ENCODE results near the gene PRDM16.

PRDM16 gene

DNA sequence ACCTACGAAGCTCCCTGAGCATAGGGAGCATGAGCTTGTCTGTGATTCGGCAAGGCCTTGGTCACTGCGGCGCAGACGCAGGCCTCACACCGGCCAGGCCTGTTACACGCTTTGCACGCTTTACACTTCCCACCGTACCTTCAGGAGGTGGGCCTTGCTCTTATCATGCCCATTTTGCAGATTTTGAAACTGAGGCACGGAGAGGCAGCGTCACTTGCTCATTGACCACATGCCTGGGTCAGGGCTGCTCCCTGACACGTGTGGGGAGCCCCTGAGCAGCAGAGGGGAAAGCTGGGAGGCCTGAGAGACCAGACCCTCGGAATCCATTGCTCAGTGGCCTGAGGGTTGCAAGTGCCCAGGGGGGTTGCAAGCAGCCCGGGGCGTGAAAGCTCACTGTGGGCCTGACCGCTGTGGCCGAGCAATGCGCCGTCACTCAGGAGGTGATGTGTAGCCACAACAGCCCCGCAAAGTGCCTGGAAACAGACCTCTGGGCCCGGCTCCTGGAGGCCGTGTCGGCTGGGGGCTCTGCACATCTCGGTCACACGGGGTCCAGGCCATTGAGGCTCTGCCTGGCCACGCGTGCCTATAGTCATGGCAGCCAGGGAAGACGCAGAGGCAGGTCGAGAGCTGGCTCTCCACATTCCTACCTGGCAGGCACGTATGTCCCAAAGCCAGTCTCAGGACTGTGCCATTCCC is 392.4 kb downstream of the PRDM16 start:
- DNase-seq: no peak

GRCh38 chr1:3461934-3462275 is 392.9 kb downstream of the PRDM16 start:
- DNase-seq: no peak

GRCh38 chr1:3462356-3463012 is 393.5 kb downstream of the PRDM16 start:
- DNase-seq: no peak

GRCh38 chr1:3463013-3463385 is 394.0 kb downstream of the PRDM16 start:
- DNase-seq: no peak

- no peak for DNase-seq
Observed at GRCh38 chr1:3463408-3463863, 394.4 kb downstream of the PRDM16 start.

GRCh38 chr1:3463891-3464648 is 395.1 kb downstream of the PRDM16 start:
- no peak for DNase-seq

- DNase-seq: no peak
Observed at GRCh38 chr1:3464649-3465025, 395.6 kb downstream of the PRDM16 start.

DNA sequence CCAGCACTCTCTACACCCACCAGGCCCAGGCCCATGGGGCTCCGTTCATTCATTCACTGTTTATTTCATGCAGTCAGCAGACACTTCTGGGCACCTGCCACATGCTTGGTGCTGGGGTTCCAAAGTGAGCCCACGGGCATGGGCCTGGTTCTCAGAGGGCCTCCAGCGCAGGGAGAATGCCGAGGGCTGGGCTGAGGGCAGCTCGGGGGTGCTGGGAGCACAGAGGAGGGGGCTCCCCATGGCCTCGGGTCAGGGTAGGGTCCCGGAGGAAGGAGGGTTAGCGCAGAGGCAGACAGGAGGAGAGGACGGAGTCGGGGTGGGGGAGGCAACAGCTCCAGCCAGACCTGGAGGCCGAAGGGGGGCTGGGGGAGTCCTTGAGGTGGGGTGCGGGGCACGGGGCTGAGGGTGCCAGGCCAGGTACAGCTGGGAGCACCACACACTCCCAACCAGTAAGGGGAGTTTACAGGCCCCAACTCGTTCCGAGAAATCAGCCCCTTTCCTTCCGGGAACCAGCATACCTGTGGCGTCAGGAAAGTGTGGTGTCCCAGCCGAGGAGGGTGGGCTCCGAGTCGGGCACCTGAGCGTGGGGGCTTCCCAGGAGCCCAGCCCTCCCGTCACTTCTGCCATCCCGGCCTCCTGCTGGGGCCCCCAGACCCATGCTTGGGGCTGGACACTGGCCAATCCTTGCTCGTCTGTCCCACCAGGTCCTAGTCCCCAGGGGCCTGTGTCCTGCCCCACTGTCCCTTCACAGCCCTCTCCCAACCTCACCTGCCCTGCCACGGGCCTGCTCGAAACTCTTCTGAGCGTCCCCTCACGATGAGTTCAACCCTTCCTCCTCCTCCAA is 396.3 kb downstream of the PRDM16 start:
- DNase-seq: no peak

GRCh38 chr1:3465935-3466321 is 396.9 kb downstream of the PRDM16 start:
- no peak for DNase-seq

DNA sequence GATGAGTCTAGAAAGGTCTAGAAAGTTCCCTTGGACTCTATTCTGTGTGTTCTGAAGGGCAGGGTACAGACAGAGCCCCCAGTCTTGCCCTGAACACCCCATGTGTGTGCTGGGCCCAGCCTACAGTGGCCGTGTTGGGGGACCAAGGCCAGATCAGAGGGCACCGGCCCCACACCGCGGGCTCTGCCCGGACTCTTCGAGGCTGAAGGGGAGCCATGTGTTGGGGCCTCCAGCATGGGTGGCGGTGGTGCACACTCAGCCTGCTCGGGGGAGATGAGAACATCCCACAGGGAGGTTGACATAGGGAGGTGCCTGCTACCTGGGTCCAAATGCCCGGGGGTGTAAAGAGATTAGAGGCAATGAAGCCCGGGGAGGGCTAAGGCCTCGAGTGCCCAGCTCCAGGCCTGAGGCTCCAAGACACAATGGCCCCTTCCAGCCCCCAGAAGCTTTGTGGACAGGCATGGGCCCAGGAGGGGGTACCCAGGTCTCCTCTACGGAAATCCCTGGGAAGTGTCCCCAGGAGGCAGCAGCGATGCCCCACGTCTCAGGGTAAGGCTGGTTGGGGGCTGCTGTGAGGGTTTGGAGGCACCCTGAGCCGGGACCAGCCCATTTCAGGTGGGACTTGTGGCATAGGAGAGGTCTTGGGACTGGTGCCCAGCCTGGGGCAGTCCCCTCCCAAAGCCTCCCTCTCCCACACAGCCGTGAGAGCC is 397.5 kb downstream of the PRDM16 start:
- no peak for DNase-seq

- no peak for DNase-seq
Observed at GRCh38 chr1:3467096-3468036, 398.4 kb downstream of the PRDM16 start.

DNA sequence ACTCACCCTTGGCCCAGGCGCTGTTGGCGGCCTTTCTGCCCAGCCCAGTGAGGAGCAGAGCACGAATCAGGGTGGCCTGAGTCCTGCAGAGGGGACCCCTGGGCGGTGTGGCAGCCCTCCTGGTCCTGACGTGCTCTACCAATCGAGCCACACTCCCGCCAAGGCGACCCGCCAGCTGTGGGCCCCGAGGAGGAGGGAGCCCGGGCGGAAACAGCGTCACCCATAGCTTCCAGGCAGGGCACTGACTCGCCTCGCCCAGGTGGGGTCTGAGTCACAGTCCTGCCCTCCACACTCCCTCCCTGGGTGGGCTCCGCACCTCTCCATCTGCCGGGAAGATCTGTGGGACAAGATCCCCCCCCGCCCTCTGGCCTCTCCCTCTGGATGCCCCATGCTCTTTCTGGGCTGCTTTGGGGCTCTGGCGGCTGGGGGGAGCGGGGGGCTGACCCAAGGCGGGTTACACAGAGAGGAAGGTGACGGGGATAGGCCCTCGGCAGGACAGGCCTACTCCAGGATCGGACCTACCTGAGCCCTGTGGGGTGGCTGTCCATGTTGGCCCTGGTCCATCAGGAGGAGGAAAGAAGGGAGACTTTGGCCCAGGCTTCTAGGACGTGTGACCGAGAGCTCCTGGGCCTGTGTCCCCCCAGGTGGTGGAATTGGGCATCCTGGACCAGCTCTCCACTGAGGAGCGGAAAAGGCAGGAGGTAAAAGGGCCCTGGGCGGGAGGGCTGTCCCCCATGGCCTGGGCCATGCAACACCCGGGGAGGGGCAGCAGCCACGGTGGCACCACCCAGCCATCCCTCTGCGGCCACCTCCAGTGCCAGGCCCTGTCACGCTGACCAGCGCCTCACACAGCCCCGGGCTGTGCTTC is 399.5 kb downstream of the PRDM16 start:
- no peak for DNase-seq

GRCh38 chr1:3469104-3469848 is 400.3 kb downstream of the PRDM16 start:
- DNase-seq: no peak

DNA sequence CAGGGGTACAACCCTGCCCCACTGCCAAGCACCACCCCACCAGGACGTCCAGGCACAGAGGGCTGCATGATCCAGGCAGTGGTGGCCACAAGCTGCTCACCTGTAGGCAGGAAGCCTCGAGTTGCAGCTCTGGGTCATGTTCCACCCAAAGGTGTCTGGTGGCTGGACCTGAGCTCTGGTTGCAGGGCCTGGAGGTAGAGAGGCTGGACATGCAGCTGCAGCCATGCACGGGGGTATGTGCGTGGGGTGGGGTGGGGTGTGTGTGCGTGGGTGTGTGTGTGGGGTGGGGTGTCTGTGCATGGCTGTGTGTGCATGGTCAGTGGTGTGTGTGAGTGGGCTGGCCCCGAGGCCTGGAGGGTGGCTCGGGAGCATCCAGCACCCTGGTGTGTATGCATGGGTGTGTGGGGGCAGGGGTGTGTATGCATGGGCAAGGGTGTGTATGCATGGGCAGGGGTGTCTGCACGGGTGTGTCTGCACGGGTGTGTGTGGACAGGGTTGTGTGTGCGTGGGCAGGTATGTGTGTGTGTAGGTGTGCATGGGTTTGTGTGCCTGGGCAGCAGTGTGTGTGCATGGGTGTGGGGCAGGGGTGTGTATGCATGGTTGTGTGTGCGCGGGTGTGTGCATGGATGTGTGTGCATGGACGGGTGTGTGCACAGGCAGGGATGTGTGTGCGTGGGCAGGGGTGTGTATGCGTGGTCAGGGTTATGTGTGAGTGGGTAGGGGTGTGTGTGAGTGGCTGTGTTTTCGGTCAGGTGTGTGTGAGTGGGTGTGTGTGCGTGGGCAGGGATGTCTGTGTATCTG is 401.0 kb downstream of the PRDM16 start:
- DNase-seq: no peak

DNA sequence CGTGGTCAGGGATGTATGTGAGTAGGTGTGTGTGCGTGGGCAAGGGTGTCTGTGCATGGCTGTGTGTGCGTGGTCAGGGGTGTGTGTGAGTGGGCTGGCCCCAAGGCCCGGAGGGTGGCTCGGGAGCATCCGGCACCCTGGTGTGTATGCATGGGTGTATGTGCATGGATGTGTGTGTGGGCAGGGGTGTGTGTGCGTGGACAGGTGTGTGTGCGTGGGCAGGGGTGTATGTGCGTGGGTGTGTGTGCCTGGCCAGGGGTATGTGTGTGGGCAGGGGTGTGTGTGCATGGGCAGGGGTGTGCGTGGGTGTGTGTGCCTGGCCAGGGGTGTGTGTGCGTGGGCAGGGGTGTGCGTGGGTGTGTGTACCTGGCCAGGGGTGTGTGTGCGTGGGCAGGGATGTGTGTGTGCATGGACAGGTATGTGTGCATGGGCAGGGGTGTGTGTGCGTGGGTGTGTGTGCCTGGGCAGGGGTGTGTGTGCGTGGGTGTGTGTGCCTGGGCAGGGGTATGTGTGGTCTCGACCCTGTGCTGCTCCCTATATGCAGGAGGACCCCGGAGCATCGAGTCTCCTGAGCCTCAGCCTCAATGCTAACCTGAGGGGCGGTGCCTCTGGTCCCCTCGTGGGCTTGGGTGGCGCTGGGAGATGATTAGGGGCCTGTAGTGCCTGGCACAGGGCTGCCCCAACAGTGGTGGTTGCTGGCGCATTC is 401.8 kb downstream of the PRDM16 start:
- DNase-seq: no peak

DNA sequence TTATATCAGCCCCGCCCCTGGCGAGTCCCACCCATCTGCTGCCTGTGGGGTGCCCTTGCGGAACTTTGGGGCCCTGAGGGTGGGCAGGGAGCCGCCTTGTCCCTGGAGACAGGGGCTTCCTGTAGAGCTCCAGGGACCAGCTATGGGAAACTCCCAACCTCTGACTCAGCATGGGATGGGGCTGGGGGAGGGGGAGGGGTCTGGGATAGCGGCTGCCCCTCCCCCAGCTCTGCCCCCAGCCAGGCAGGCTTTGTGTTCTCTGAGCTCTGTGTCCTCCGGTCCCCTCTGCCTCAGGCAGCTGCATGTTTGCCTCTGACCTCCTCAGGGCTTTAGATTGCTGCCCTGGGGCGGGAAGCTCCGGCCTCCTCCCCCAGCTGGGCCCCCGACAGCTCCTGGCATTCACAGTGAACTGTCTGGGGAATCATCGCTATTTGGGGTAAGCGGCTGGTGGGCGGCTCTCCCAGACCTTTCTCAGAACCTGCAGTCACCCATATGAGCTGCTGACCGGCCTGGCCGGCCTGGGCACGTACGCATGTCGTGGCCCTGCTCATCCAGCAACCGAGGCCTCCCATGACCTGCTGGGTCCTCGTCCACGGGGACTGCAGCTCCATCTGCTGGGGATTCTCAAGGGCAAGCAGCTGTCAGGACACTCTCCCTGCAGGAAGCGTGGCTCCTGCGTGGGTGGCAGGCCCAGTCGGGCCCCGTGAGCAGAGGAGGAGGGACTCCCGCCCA is 402.5 kb downstream of the PRDM16 start:
- DNase-seq: no peak
